ENCODE results near the gene GOLGA7B. TPM values are rescaled to one million over a fixed set of nuclear protein-coding genes. Genes with fewer than 3 reads are reported as not detected.
"Not testable (repeated sequence)": the region's sequence is repeated elsewhere in the genome, so short reads cannot be mapped to it uniquely, and the experiment has no call there.

The GOLGA7B gene
- total RNA-seq, 4 donors from 2014 or later = 0.19 to 1.6 (median 0.57) TPM

GRCh38 chr10:97828721-97829120, 20.9 kb upstream of the GOLGA7B start:
- no peak for TF ChIP-seq CTCF (IDR thresholded peaks at IDR 0.05)
- DNase-seq (ENCODE audit: low spot score) (no peak), ATAC-seq (ENCODE audit: low FRiP score) (no peak)

GRCh38 chr10:97830064-97830463, 19.6 kb upstream of the GOLGA7B start:
- TF ChIP-seq CTCF (IDR thresholded peaks at IDR 0.05) = no peak
- ATAC-seq (ENCODE audit: low FRiP score) = no peak
- no peak for DNase-seq (ENCODE audit: low spot score)

GRCh38 chr10:97831259-97831658, 18.4 kb upstream of the GOLGA7B start:
- DNase-seq (ENCODE audit: low spot score) (no peak), ATAC-seq (ENCODE audit: low FRiP score) (no peak)
- TF ChIP-seq CTCF (IDR thresholded peaks at IDR 0.05) = no peak

GRCh38 chr10:97836446-97836845, 13.2 kb upstream of the GOLGA7B start:
- ATAC-seq (ENCODE audit: low FRiP score) = no peak
- DNase-seq (ENCODE audit: low spot score) = no peak
- no peak for TF ChIP-seq CTCF (IDR thresholded peaks at IDR 0.05)

- ATAC-seq (ENCODE audit: low FRiP score) (no peak), DNase-seq (ENCODE audit: low spot score) (no peak)
- TF ChIP-seq CTCF (IDR thresholded peaks at IDR 0.05) = no peak
Measured at GRCh38 chr10:97838091-97838490, 11.6 kb upstream of the GOLGA7B start.

GRCh38 chr10:97841166-97841565, 8.5 kb upstream of the GOLGA7B start:
- ATAC-seq (ENCODE audit: low FRiP score); DNase-seq (ENCODE audit: low spot score): not testable (repeated sequence)

- ATAC-seq (ENCODE audit: low FRiP score); DNase-seq (ENCODE audit: low spot score): not testable (repeated sequence)
Measured at GRCh38 chr10:97842114-97842513, 7.5 kb upstream of the GOLGA7B start.

GRCh38 chr10:97842656-97843280, 6.9 kb upstream of the GOLGA7B start:
- no peak for DNase-seq (ENCODE audit: low spot score)
- ATAC-seq (ENCODE audit: low FRiP score) = no peak
- TF ChIP-seq CTCF (IDR thresholded peaks at IDR 0.05) = no peak

All from omental fat pad (tissue), 4 donors.